ENCODE results near the gene RHBG.

The RHBG gene

GRCh38 chr1:156378557-156378956, 9.5 kb downstream of the RHBG start:
- in situ Hi-C loops (cut with MboI; ENCODE audit: low sequenced_read_pairs, unreplicated experiment), result no loop called here
- TF ChIP-seq CTCF (IDR thresholded peaks at IDR 0.05; ENCODE audit: borderline replicate concordance, control extremely low read depth, extremely low read depth, insufficient read depth, missing control alignments), result no peak
- DNase-seq (ENCODE audit: low spot score), result no peak

- DNase-seq (ENCODE audit: low spot score), result no peak
- in situ Hi-C loops (cut with MboI; ENCODE audit: low sequenced_read_pairs, unreplicated experiment), result loop anchor here (10.0 kb wide), 1 partner anchor 225 kb away; the partner anchor contains the start of gene GPATCH4
- no peak for TF ChIP-seq CTCF (IDR thresholded peaks at IDR 0.05; ENCODE audit: borderline replicate concordance, control extremely low read depth, extremely low read depth, insufficient read depth, missing control alignments)
Measured at GRCh38 chr1:156379420-156380165, 10.6 kb downstream of the RHBG start.

- TF ChIP-seq CTCF (IDR thresholded peaks at IDR 0.05; ENCODE audit: borderline replicate concordance, control extremely low read depth, extremely low read depth, insufficient read depth, missing control alignments), result no peak
- in situ Hi-C loops (cut with MboI; ENCODE audit: low sequenced_read_pairs, unreplicated experiment), result loop anchor here (10.0 kb wide), 1 partner anchor 222 kb away; the partner anchor contains the start of gene GPATCH4
- DNase-seq (ENCODE audit: low spot score), result no peak
Measured at GRCh38 chr1:156382561-156382960, 13.6 kb downstream of the RHBG start.

- in situ Hi-C loops (cut with MboI; ENCODE audit: low sequenced_read_pairs, unreplicated experiment), result loop anchor here (10.0 kb wide), 1 partner anchor 222 kb away; the partner anchor contains the start of gene GPATCH4
- DNase-seq (ENCODE audit: low spot score), result peak; percentile 87
- peak; percentile 84 for TF ChIP-seq CTCF (IDR thresholded peaks at IDR 0.05; ENCODE audit: borderline replicate concordance, control extremely low read depth, extremely low read depth, insufficient read depth, missing control alignments)
Measured at GRCh38 chr1:156383023-156383422, 14.0 kb downstream of the RHBG start.

- no peak for TF ChIP-seq CTCF (IDR thresholded peaks at IDR 0.05; ENCODE audit: borderline replicate concordance, control extremely low read depth, extremely low read depth, insufficient read depth, missing control alignments)
- no peak for DNase-seq (ENCODE audit: low spot score)
- in situ Hi-C loops (cut with MboI; ENCODE audit: low sequenced_read_pairs, unreplicated experiment), result loop anchor here (10.0 kb wide), 1 partner anchor 221 kb away; the partner anchor contains the start of gene GPATCH4
Measured at GRCh38 chr1:156384007-156384406, 15.0 kb downstream of the RHBG start.

GRCh38 chr1:156384658-156385057, 15.6 kb downstream of the RHBG start:
- TF ChIP-seq CTCF (IDR thresholded peaks at IDR 0.05; ENCODE audit: borderline replicate concordance, control extremely low read depth, extremely low read depth, insufficient read depth, missing control alignments), result no peak
- in situ Hi-C loops (cut with MboI; ENCODE audit: low sequenced_read_pairs, unreplicated experiment), result loop anchor here (5.0 to 10.0 kb wide), 2 partner anchors 58 to 220 kb away; partner anchors contain the start of gene GPATCH4
- no peak for DNase-seq (ENCODE audit: low spot score)

Data from GM13976 (cell line).